Retinal pigment epithelial cell (primary cell): ENCODE data around the gene LRRC3C.

Source experiments
- DNase-seq: peaks from one replicate; pipeline ENCODE4 v3.0.0-alpha.2; 2010; ENCODE audit warnings: low read depth
- H3K4me3 ChIP-seq: 2 replicates; pipeline ENCODE4 v1.5.1; 2011; ENCODE audit warnings: mild to moderate bottlenecking, low read length, control low read depth, moderate library complexity
- TF ChIP-seq, protein P1 (sequence below): conservative IDR thresholded peaks from 2 replicates; pipeline ENCODE4 v1.5.1; 2011; ENCODE audit warnings: low read depth, low read length, control low read depth, inconsistent platforms

Gene LRRC3C

GRCh38 chr17:39920218-39921210 is 7.0 kb upstream of the LRRC3C start:
- TF ChIP-seq, protein P1, sequence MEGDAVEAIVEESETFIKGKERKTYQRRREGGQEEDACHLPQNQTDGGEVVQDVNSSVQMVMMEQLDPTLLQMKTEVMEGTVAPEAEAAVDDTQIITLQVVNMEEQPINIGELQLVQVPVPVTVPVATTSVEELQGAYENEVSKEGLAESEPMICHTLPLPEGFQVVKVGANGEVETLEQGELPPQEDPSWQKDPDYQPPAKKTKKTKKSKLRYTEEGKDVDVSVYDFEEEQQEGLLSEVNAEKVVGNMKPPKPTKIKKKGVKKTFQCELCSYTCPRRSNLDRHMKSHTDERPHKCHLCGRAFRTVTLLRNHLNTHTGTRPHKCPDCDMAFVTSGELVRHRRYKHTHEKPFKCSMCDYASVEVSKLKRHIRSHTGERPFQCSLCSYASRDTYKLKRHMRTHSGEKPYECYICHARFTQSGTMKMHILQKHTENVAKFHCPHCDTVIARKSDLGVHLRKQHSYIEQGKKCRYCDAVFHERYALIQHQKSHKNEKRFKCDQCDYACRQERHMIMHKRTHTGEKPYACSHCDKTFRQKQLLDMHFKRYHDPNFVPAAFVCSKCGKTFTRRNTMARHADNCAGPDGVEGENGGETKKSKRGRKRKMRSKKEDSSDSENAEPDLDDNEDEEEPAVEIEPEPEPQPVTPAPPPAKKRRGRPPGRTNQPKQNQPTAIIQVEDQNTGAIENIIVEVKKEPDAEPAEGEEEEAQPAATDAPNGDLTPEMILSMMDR = no peak
- DNase-seq = no peak
- no peak overlapping the region for H3K4me3 ChIP-seq

DNA sequence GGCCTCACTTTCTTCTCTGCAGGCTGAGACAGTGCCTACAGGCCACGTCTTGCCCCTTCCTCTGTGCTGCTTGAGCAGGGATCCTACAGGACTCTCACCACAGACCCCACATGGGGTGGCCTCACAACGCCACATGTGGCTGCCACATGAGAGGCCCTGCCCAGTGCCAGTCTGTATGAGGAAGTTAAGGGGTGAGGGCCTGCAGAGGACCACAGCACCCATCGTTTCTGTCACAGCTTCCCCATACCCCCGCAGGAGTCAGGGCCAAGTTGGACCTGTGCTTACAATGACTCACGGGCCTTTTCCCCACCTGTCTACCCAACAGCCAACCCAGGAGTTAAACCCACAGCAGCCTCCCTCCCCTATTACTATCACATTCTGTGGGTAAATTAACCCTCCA is 6.2 kb upstream of the LRRC3C start:
- TF ChIP-seq, protein P1 = no peak
- no peak for DNase-seq
- no peak overlapping the region for H3K4me3 ChIP-seq

DNA sequence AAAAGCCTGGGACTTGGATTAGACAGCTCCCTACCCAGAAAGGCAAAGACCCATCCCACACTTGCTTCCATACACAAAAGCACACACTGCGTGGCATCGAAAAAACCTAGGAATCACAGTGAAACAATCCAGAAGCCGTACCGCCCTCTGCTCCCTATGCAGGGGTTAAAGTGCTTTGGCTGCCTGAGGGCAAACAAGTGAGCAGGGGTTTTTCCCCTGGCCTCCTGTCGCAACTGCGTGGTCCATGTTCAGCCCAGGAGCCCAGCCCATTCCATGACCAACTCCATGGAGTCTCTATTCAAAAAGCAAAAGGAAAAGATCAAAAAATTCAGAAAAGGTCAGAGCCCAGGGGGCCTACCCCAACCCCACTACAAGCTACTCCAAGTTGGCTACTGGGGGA is 5.5 kb upstream of the LRRC3C start:
- no peak for DNase-seq
- H3K4me3 ChIP-seq = no peak overlapping the region
- TF ChIP-seq, protein P1 = no peak

DNA sequence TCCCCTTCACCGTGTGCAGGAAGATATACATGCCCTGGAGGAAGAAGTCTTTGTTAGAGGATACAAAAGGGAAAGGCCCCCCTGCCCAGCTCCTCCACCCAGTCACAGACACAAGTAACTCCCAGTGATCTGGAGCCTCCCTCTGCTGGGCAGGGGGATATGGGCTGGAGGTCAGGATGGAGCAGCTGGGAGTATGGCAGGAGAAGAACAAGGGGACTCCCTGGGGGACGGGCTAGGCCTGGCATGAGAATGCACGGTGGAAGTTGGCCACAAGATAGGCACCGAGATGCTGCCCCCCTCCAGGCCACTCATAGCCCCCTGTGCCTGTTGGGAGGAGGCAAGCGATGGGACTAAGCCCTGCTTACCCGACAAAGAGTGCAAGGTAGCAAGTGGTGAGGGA is 4.3 kb upstream of the LRRC3C start:
- no peak overlapping the region for H3K4me3 ChIP-seq
- no peak for DNase-seq
- TF ChIP-seq, protein P1 = no peak

GRCh38 chr17:39923836-39924690 is 3.5 kb upstream of the LRRC3C start:
- TF ChIP-seq, protein P1 = peak; percentile 21
- DNase-seq = no peak
- H3K4me3 ChIP-seq = no peak overlapping the region

- H3K4me3 ChIP-seq = no peak overlapping the region
- DNase-seq = no peak
- TF ChIP-seq, protein P1 = no peak
Observed at GRCh38 chr17:39924691-39925055, 2.9 kb upstream of the LRRC3C start.
